CD4-positive, alpha-beta memory T cell (primary cell): Measurements from ENCODE around the gene SERPINE1. TPM values are rescaled to one million over a fixed set of nuclear protein-coding genes. Genes with fewer than 3 reads are reported as not detected.

Experiments
- CTCF ChIA-PET: fragments of 350-600 bp; sonication (Branson Sonifier 250); formaldehyde crosslinking; loops from one replicate; lab custom pipeline; 2021; ENCODE audit warnings: inconsistent platforms; ENCODE audit not compliant: partially characterized antibody; lab: Charles Lee
- POLR2A ChIA-PET: fragments of 350-600 bp; sonication (Branson Sonifier 250); formaldehyde crosslinking; loops from one replicate; lab custom pipeline; 2021; ENCODE audit not compliant: partially characterized antibody; lab: Charles Lee
- DNase-seq, 5 donors: peaks; one replicate each; pipeline versions ENCODE4 v3.0.0 to v3.0.0-alpha.2; 2020 to 2022; ENCODE audit warnings: mixed read lengths in 1 of 5
- H3K27ac ChIP-seq: one replicate; pipeline ENCODE4 v1.7.0; 2013; ENCODE audit warnings: low read depth, low read length
- H3K27me3 ChIP-seq: 2 replicates; pipeline ENCODE4 v1.7.0; 2013; ENCODE audit warnings: mild to moderate bottlenecking, low read length, moderate library complexity; ENCODE audit not compliant: insufficient read depth
- H3K36me3 ChIP-seq: 2 replicates; pipeline ENCODE4 v1.7.0; 2013; ENCODE audit warnings: mild to moderate bottlenecking, low read length, moderate library complexity; ENCODE audit not compliant: insufficient read depth
- H3K4me1 ChIP-seq: 2 replicates; pipeline ENCODE4 v1.7.0; 2013; ENCODE audit warnings: mild to moderate bottlenecking, low read length, moderate library complexity; ENCODE audit not compliant: insufficient read depth
- H3K4me3 ChIP-seq, 2 donors: one replicate each; pipeline ENCODE4 v1.7.0; 2013; ENCODE audit warnings: low read length in 2 of 2, mild to moderate bottlenecking in 1 of 2
- H3K9me3 ChIP-seq, 2 donors: one replicate each; pipeline ENCODE4 v1.7.0; 2013; ENCODE audit warnings: low read length in 2 of 2, control low read depth in 1 of 2; ENCODE audit not compliant: control insufficient read depth in 1 of 2
- H3K27ac Mint-ChIP-seq, 7 donors: one replicate each; pipeline ENCODE4 v1.8.0; 2020 to 2021; ENCODE audit warnings: mixed read lengths in 7 of 7, mild to moderate bottlenecking in 6 of 7, inconsistent platforms in 3 of 7, moderate library complexity in 3 of 7
- H3K27me3 Mint-ChIP-seq, 2 donors: one replicate each; pipeline ENCODE4 v1.8.0; 2020 to 2021; ENCODE audit warnings: mixed read lengths in 2 of 2
- H3K36me3 Mint-ChIP-seq, 2 donors: one replicate each; pipeline ENCODE4 v1.8.0; 2020 to 2021; ENCODE audit warnings: mixed read lengths in 2 of 2, inconsistent platforms in 1 of 2, mild to moderate bottlenecking in 1 of 2
- H3K4me1 Mint-ChIP-seq, 4 donors: one replicate each; pipeline ENCODE4 v1.8.0; 2020 to 2021; ENCODE audit warnings: mixed read lengths in 4 of 4, mild to moderate bottlenecking in 1 of 4
- H3K4me3 Mint-ChIP-seq, 8 donors: one replicate each; pipeline ENCODE4 v1.8.0; 2020 to 2021; ENCODE audit warnings: mixed read lengths in 8 of 8, mild to moderate bottlenecking in 7 of 8, moderate library complexity in 6 of 8, inconsistent platforms in 3 of 8
- H3K9me3 Mint-ChIP-seq, 8 donors: one replicate each; pipeline ENCODE4 v1.8.0; 2020 to 2021; ENCODE audit warnings: mixed read lengths in 8 of 8, mild to moderate bottlenecking in 5 of 8, inconsistent platforms in 3 of 8, moderate library complexity in 1 of 8
- intact Hi-C: fragments of 100-400 bp; cut with micrococcal nuclease; formaldehyde crosslinking; loops from one replicate; pipeline ENCODE4 v1.15.1; 2023
- polyA plus RNA-seq, 2 donors: library from polyadenylated mRNA; unstranded; fragments of 300-500 nt; fragmentation: Illumina TruSeq; gene quantifications; one replicate each; pipeline ENCODE4 v1.2.3, GENCODE V29; 2021
- total RNA-seq, 2 experiments: library from RNA; stranded (reverse); gene quantifications; one replicate each; pipeline ENCODE4 v1.2.3, GENCODE V29; 2021

Gene SERPINE1
- total RNA-seq: under 1 TPM; 0.11 to 0.20 TPM
- not detected for polyA plus RNA-seq

DNA sequence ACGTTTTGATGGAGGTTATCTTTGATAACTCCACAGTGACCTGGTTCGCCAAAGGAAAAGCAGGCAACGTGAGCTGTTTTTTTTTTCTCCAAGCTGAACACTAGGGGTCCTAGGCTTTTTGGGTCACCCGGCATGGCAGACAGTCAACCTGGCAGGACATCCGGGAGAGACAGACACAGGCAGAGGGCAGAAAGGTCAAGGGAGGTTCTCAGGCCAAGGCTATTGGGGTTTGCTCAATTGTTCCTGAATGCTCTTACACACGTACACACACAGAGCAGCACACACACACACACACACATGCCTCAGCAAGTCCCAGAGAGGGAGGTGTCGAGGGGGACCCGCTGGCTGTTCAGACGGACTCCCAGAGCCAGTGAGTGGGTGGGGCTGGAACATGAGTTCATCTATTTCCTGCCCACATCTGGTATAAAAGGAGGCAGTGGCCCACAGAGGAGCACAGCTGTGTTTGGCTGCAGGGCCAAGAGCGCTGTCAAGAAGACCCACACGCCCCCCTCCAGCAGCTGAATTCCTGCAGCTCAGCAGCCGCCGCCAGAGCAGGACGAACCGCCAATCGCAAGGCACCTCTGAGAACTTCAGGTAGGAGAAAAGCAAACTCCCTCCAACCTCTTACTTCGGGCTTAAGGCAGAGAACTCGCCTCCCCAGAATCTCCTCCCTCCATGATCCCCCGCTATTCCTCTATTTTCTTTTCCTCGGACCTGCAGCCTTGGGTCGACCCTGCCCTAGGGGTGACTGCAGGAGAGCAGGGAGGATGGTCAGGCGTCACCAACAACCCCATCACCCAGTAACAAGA is at the start of gene SERPINE1:
Gene SERPINE1 (plus strand): TSS at position 454 of the 809 bp plus-strand sequence. CDS start 1,290 bp downstream, outside the sequence.
- intact Hi-C loops: no loop called here
- no peaks in the 10 kb centered on the region for H3K9me3 ChIP-seq
- DNase-seq: peak; percentile 12 to 76 (median 39)
- H3K27me3 ChIP-seq: peaks cover 4% of the 10 kb centered on the region
- Mint-ChIP-seq H3K4me3 (peak within 1 kb of the TSS in 7 of 8 donors; percentile 55 to 83 (median 72)), H3K27me3 (peaks cover 39 to 47% of the 10 kb centered on the region in 2 donors), H3K27ac (peak within 1 kb of the TSS in 5 of 7 donors; percentile 38 to 87 (median 75)), H3K4me1 (peaks cover 16 to 43% (median 29%) of the 10 kb centered on the region in 4 donors), H3K9me3 (peaks cover 0 to 2% (median 0%) of the 10 kb centered on the region in 8 donors), H3K36me3 (no peaks in the 10 kb centered on the region)
- H3K27ac ChIP-seq: no peak within 1 kb of the TSS
- no peaks in the 10 kb centered on the region for H3K36me3 ChIP-seq
- POLR2A ChIA-PET: no interaction called here
- H3K4me3 ChIP-seq: no peak within 1 kb of the TSS
- CTCF ChIA-PET: interaction anchor here (1.1 to 9.1 kb wide), 4 partner anchors 8 to 66 kb away, joined by 3 to 69 read pairs (median 8); no protein-coding TSS in a partner anchor
- peaks cover 22% of the 10 kb centered on the region for H3K4me1 ChIP-seq

DNA sequence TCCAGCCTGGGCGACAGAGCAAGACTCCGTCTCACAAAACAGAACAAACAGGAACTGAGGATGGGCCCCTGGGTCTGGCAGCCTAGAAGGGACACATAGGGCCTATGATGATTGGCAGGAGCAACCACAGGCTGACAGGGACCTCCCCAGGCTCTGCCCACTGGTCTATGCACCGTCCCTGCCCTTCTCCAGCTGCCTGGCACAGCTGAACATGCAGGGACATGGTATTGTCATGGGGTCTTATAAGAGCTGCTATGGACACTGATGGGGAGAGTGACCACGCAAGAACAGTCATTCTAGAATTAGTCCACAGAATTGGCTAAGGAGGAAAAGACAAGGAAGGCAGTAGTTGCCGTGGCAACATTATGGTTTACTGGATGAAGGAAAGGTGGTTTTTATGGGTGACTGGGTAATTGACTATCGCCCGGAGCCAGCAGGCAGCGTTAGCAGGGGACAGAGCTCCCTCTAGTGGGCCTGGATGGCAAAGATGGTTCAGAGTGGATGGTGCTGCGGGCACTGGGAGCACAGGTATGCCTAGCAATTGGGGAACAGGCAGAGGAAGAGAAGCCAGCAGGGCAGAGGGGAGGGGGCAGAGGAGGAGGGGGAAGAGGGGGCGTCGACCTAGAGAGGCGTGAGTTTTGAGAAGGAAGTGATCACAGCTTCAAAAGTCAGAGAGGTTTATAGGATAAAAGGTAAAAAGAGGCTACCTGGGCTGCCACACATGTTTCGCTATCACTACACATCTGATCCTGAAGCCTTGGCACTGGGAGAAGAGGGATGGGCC is 49.4 kb upstream of the SERPINE1 start:
- intact Hi-C loops: loop anchor here (1.0 to 5.0 kb wide), 2 partner anchors 110 to 180 kb away; partner anchors contain the start of gene MUC12
- peak overlapping the region in 2 of 8 donors; percentile 8 to 41 for H3K4me3 Mint-ChIP-seq
- POLR2A ChIA-PET: interaction anchor here (0.7 kb wide), 1 partner anchor 188 kb away, joined by 3 read pairs; the partner anchor contains the start of gene UFSP1

DNA sequence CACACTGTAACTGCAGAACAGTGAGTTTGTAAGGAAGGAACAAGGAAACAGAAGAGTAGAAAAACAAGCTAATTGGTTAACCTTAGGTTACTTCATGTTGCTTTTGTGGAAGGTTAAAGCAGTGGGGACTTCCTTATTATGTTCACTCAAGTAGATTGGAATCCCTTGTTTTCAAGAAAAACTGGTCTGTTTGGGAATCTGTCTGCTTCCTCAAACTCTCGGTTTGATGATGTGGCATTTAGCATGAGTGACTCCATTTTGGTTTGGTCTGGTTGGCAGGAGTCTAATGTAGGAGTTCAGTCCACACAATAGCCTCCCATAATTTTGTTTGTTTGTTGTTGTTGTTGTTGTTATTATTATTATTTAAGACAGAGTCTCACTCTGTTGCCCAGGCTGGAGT is 45.5 kb upstream of the SERPINE1 start:
- ChIA-PET POLR2A (no interaction called here), CTCF (interaction anchor here (0.7 to 2.5 kb wide), 3 partner anchors 23 to 192 kb away, joined by 3 to 5 read pairs (median 5); partner anchors contain the start of gene UFSP1)
- H3K36me3 Mint-ChIP-seq: peaks cover 0 to 8% of the 10 kb centered on the region in 2 donors
- peaks cover 20% of the 10 kb centered on the region for H3K4me1 ChIP-seq
- peaks cover 1 to 3% of the 10 kb centered on the region in 2 donors for H3K27me3 Mint-ChIP-seq
- no peaks in the 10 kb centered on the region for H3K27me3 ChIP-seq
- H3K9me3 ChIP-seq: no peaks in the 10 kb centered on the region
- peaks cover 0 to 1% (median 0%) of the 10 kb centered on the region in 8 donors for H3K9me3 Mint-ChIP-seq
- no peak overlapping the region for H3K27ac ChIP-seq
- H3K4me1 Mint-ChIP-seq: peaks cover 11 to 22% (median 15%) of the 10 kb centered on the region in 4 donors
- no peak overlapping the region for H3K4me3 ChIP-seq
- no peaks in the 10 kb centered on the region for H3K36me3 ChIP-seq
- H3K27ac Mint-ChIP-seq: no peak overlapping the region
- no peak for DNase-seq
- intact Hi-C loops: no loop called here
- H3K4me3 Mint-ChIP-seq: no peak overlapping the region

More for the DNA sequence above, 49.4 kb upstream of the SERPINE1 start:
- no peaks in the 10 kb centered on the region for H3K9me3 ChIP-seq
- CTCF ChIA-PET: interaction anchor here (0.5 to 3.3 kb wide), 17 partner anchors 8 to 1387 kb away, joined by 3 to 11 read pairs (median 4); partner anchors contain the start of genes SLC12A9, TRIM56 and UFSP1
- H3K9me3 Mint-ChIP-seq: peaks cover 0 to 1% (median 0%) of the 10 kb centered on the region in 8 donors
- no peaks in the 10 kb centered on the region for H3K36me3 Mint-ChIP-seq
- peaks cover 7% of the 10 kb centered on the region for H3K4me1 ChIP-seq
- H3K4me3 ChIP-seq: no peak overlapping the region
- H3K4me1 Mint-ChIP-seq: peaks cover 0 to 5% (median 4%) of the 10 kb centered on the region in 4 donors
- no peaks in the 10 kb centered on the region for H3K27me3 ChIP-seq
- H3K27me3 Mint-ChIP-seq: peaks cover 5 to 9% of the 10 kb centered on the region in 2 donors
- H3K27ac Mint-ChIP-seq: peak overlapping the region in 1 of 7 donors; percentile 70
- H3K27ac ChIP-seq: no peak overlapping the region
- DNase-seq: peak; percentile 75 to 81 (median 78)
- H3K36me3 ChIP-seq: no peaks in the 10 kb centered on the region

DNA sequence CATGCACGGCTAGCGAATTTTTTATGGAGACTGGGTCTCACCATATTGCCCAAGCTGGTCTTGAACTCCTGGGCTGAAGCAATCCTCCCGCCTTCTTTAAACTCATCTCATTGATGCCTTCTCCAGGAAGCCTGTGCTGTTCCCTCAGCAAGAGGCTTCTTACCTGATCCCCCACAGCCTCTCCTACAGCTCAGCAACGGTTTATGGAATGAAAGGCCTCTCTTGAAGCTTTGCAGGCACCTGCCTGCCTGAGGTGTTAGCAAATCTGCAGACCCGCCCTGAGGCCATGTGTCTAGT is 42.1 kb upstream of the SERPINE1 start:
- Histone ChIP-seq H3K36me3 (peaks cover 22% of the 10 kb centered on the region), H3K27me3 (no peaks in the 10 kb centered on the region), H3K27ac (peak overlapping the region; percentile 92), H3K9me3 (no peaks in the 10 kb centered on the region), H3K4me3 (peak overlapping the region in 1 of 2 donors; percentile 87), H3K4me1 (peaks cover 37% of the 10 kb centered on the region)
- peak overlapping the region; percentile 96 to 99 (median 99) for H3K4me3 Mint-ChIP-seq
- H3K27me3 Mint-ChIP-seq: no peaks in the 10 kb centered on the region
- DNase-seq: no peak
- CTCF ChIA-PET: interaction anchor here (0.6 to 2.2 kb wide), 5 partner anchors 10 to 191 kb away, joined by 3 to 9 read pairs (median 3); no protein-coding TSS in a partner anchor
- POLR2A ChIA-PET: interaction anchor here (0.8 to 2.0 kb wide), 7 partner anchors 12 to 1165 kb away, joined by 3 to 13 read pairs (median 5); partner anchors contain the start of genes PLOD3, SRRT, TRIM4 and UFSP1
- H3K36me3 Mint-ChIP-seq: peaks cover 3 to 23% of the 10 kb centered on the region in 2 donors
- H3K4me1 Mint-ChIP-seq: peaks cover 15 to 38% (median 27%) of the 10 kb centered on the region in 4 donors
- intact Hi-C loops: no loop called here
- no peaks in the 10 kb centered on the region for H3K9me3 Mint-ChIP-seq
- H3K27ac Mint-ChIP-seq: peak overlapping the region; percentile 95 to 100 (median 99)

DNA sequence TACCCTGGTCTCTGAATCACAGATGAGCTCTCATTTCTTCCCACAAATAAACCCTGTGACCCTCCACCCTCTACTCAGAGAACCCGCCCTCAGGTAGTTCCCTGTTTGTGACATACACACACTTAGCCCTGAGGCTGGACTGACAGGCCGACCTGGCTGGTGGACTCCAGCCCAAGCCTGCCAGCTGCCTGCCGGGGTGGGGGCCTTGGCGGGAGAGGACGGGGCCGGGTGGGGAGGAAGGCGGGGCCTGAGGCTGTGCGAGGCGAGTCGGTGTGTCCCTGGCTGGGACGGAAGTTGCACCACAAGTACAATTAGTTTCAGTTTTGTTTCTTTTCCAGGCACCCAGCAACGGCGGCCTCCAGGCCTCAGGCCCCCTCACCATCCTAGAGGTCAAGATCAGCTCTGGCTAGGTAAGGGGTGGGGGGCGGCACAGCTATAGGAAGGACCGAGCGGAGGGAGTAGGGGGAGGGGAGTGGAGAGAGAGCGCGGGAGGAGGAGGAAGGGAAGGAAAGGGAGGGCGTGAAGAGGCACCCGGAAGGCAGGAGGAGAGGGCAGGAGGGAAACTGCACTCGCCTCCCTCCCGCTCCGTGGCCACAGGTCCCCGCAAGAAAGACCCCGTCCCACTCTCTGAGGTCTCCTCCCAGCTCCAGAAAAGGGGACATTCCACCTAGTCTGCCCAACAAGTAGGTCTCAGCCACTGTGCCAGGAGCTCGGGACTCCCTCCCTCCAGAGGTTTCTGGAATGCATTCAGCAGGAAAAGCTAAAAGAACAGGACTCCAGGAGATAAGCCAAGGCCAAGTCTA is 41.5 kb upstream of the SERPINE1 start, which contains the start of gene TRIM56:
Gene TRIM56 (plus strand): TSS at position 320 of the 803 bp plus-strand sequence. CDS start 1,832 bp downstream, outside the sequence.
- peaks cover 3 to 24% of the 10 kb centered on the region in 2 donors for H3K36me3 Mint-ChIP-seq
- peaks cover 42% of the 10 kb centered on the region for H3K4me1 ChIP-seq

More for the DNA sequence above, 41.5 kb upstream of the SERPINE1 start, which contains the start of gene TRIM56:
- Mint-ChIP-seq H3K4me1 (peaks cover 15 to 41% (median 29%) of the 10 kb centered on the region in 4 donors), H3K27ac (peak within 1 kb of the TSS; percentile 95 to 100 (median 99)), H3K9me3 (no peaks in the 10 kb centered on the region), H3K27me3 (no peaks in the 10 kb centered on the region), H3K4me3 (peak within 1 kb of the TSS; percentile 96 to 99 (median 99))
- Histone ChIP-seq H3K4me3 (peak within 1 kb of the TSS; percentile 85 to 87), H3K27ac (peak within 1 kb of the TSS; percentile 92), H3K27me3 (no peaks in the 10 kb centered on the region), H3K9me3 (no peaks in the 10 kb centered on the region), H3K36me3 (peaks cover 26% of the 10 kb centered on the region)
- intact Hi-C loops: no loop called here
- peak; percentile 71 to 86 (median 78) for DNase-seq
- POLR2A ChIA-PET: interaction anchor here (0.8 to 2.0 kb wide), 11 partner anchors 10 to 1165 kb away, joined by 3 to 13 read pairs (median 4); partner anchors contain the start of genes PLOD3, SLC12A9, SRRT and TRIM4
- CTCF ChIA-PET: interaction anchor here (0.6 to 2.2 kb wide), 6 partner anchors 8 to 191 kb away, joined by 3 to 9 read pairs (median 4); no protein-coding TSS in a partner anchor
